HG03520 (cell line): ENCODE data around the gene SP2.

Experiments used
- ATAC-seq: cut with Tn5 transposase; IDR thresholded peaks from one replicate; pipeline ENCODE4 v1.9.1; 2021; ENCODE audit warnings: mild to moderate bottlenecking, moderate library complexity; ENCODE audit not compliant: unreplicated experiment

Gene SP2

GRCh38 chr17:47869114-47869513 lies 26.9 kb upstream of the SP2 start:
- ATAC-seq = no peak

GRCh38 chr17:47870056-47870455 lies 26.0 kb upstream of the SP2 start:
- no peak for ATAC-seq

GRCh38 chr17:47871048-47871447 lies 25.0 kb upstream of the SP2 start:
- ATAC-seq = no peak

GRCh38 chr17:47872019-47872650 lies 23.9 kb upstream of the SP2 start:
- no peak for ATAC-seq

GRCh38 chr17:47872651-47873161 lies 23.3 kb upstream of the SP2 start:
- ATAC-seq = no peak

- ATAC-seq = no peak
These were observed 22.6 kb upstream of the SP2 start for GRCh38 chr17:47873200-47874090.

GRCh38 chr17:47875011-47875985 lies 20.7 kb upstream of the SP2 start:
- ATAC-seq = no peak

- ATAC-seq = no peak
These were observed 18.5 kb upstream of the SP2 start for GRCh38 chr17:47877368-47878034.

GRCh38 chr17:47878203-47879027 lies 17.6 kb upstream of the SP2 start:
- ATAC-seq = no peak

GRCh38 chr17:47879028-47879585 lies 16.9 kb upstream of the SP2 start:
- no peak for ATAC-seq

GRCh38 chr17:47879776-47880454 lies 16.1 kb upstream of the SP2 start:
- ATAC-seq = no peak

- no peak for ATAC-seq
These were observed 13.8 kb upstream of the SP2 start for GRCh38 chr17:47882247-47882646.

GRCh38 chr17:47882695-47883588 lies 13.1 kb upstream of the SP2 start:
- no peak for ATAC-seq

GRCh38 chr17:47883589-47884426 lies 12.2 kb upstream of the SP2 start:
- no peak for ATAC-seq

GRCh38 chr17:47884427-47884740 lies 11.7 kb upstream of the SP2 start:
- no peak for ATAC-seq

- ATAC-seq = no peak
These were observed 10.9 kb upstream of the SP2 start for GRCh38 chr17:47884905-47885730.
